Activated T-cell treated with anti-CD3 and anti-CD28 coated beads, Interleukin-2, amount 50 U/mL, for 48 hours (primary cell): ENCODE results near the gene RERE.
"Not testable (repeated sequence)": the region's sequence is repeated elsewhere in the genome, so short reads cannot be mapped to it uniquely, and the experiment has no call there.

Source experiments
- DNase-seq, 2 experiments: peaks; one replicate each; pipeline ENCODE4 v3.0.0-alpha.2; 2020

RERE gene

GRCh38 chr1:8747879-8748825, 69.3 kb downstream of the RERE start:
- no peak for DNase-seq

- no peak for DNase-seq
Observed at GRCh38 chr1:8746554-8746953, 70.9 kb downstream of the RERE start.

- DNase-seq = no peak
Observed at GRCh38 chr1:8745749-8746390, 71.6 kb downstream of the RERE start.

- no peak for DNase-seq
Observed at GRCh38 chr1:8745346-8745745, 72.1 kb downstream of the RERE start.

GRCh38 chr1:8742022-8742924, 75.2 kb downstream of the RERE start:
- no peak for DNase-seq

GRCh38 chr1:8740034-8740449, 77.4 kb downstream of the RERE start:
- no peak for DNase-seq

- DNase-seq = no peak
Observed at GRCh38 chr1:8739377-8739776, 78.1 kb downstream of the RERE start.

- DNase-seq = no peak
Observed at GRCh38 chr1:8736927-8737326, 80.5 kb downstream of the RERE start.

- DNase-seq = no peak
Observed at GRCh38 chr1:8733484-8733883, 84.0 kb downstream of the RERE start.

GRCh38 chr1:8731162-8731561, 86.3 kb downstream of the RERE start:
- no peak for DNase-seq

GRCh38 chr1:8728464-8728863, 89.0 kb downstream of the RERE start:
- DNase-seq = no peak

GRCh38 chr1:8727809-8728213, 89.6 kb downstream of the RERE start:
- DNase-seq = no peak

GRCh38 chr1:8727316-8727715, 90.1 kb downstream of the RERE start:
- not testable (repeated sequence) for DNase-seq

- DNase-seq = not testable (repeated sequence)
Observed at GRCh38 chr1:8726801-8727186, 90.6 kb downstream of the RERE start.

- no peak for DNase-seq
Observed at GRCh38 chr1:8723010-8723409, 94.4 kb downstream of the RERE start.

- DNase-seq = no peak
Observed at GRCh38 chr1:8722366-8722765, 95.1 kb downstream of the RERE start.

GRCh38 chr1:8721679-8722324, 95.6 kb downstream of the RERE start:
- DNase-seq = no peak

- DNase-seq = no peak
Observed at GRCh38 chr1:8720347-8720746, 97.1 kb downstream of the RERE start.

GRCh38 chr1:8718850-8719361, 98.5 kb downstream of the RERE start:
- no peak for DNase-seq

GRCh38 chr1:8717148-8717547, 100.3 kb downstream of the RERE start:
- DNase-seq = no peak

GRCh38 chr1:8716238-8716637, 101.2 kb downstream of the RERE start:
- DNase-seq = no peak

GRCh38 chr1:8714173-8714572, 103.3 kb downstream of the RERE start:
- no peak for DNase-seq
